Activated T-cell treated with anti-CD3 and anti-CD28 coated beads for 48 hours (primary cell): ENCODE measurements around the gene FAM186B.
"Not testable (repeated sequence)": the region's sequence is repeated elsewhere in the genome, so short reads cannot be mapped to it uniquely, and the experiment has no call there.

ENCODE experiments used
- DNase-seq: peaks from one replicate; pipeline ENCODE4 v3.0.0-alpha.2; 2020; ENCODE audit warnings: low read depth

Gene FAM186B

DNA sequence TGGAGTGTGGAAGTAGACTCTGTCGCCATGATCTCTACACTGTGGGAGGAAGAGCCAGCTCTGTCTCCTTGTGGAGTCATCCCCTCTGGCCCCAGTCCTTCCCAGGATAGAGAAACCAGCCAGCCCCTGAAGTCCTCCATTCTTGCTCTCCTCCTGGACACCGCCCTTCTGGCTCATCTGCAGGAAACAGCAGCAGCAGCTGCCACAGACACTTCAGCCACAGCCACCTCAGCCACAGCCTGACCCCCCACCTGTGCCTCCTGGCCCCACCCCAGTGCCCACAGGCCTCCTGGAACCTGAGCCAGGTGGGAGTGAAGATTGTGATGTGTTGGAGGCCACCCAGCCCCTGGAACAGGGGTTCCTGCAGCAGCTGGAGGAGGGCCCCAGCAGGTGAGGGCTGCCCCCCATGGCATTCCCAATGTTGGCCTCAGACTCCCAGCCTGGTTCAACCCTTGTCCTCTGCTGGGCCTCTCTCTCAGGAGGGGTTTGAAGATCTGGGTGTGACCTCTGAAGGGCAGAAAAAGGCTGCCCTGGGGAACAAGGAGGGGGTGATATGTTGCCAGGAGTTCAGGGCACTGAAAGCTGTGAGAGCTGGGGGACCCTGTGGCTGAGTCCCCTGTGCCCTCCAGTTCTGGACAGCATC lies 28.4 kb upstream of the FAM186B start:
- no peak for DNase-seq

DNA sequence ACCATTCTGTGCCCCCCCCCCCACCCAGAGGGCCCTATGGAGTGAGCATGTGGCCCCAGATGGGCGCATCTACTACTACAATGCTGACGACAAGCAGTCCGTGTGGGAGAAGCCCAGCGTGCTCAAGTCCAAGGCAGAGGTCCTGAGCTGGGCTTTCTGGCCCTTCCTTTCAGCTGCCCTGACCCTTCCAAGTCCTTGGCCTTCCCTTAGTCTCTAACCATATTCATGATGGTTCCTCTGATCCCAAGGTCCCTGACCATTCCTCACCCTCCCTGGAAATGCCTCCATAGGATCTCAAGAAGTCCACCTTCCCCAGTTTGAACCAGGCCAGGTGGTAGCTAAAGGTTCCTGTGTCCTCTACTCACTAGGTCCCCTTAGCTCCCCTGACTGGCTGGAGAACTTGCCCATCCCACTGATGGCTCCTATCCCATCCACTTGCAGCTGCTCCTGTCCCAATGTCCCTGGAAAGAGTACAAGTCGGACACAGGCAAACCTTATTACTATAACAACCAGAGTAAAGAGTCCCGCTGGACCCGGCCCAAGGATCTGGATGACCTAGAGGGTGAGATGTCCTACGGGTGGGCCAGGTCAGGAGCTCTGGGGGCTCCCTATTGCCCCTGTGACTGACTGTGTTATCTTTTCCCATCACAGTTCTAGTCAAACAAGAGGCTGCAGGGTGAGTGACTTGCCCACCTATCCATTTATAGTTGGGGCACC lies 27.7 kb upstream of the FAM186B start:
- no peak for DNase-seq

DNA sequence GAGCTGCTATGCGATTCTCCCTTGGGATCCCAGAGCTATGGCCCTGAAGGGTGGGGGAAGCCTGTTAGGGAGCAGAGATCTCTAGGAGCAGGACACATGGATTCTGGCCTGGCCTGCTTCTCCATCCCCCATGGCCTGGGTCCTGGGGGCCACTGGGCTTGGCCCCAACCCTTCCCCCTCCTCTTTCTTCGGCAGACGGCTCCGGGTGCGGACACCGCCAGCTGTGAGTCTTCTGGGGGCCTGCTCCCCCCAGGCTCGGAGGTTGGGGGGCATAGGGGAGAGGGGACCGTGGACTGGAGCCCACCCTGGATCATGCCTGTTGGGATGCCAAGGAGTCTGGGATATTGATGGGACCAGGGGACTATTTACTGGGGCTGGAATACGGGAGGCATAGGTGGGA lies 27.0 kb upstream of the FAM186B start:
- no peak for DNase-seq

DNA sequence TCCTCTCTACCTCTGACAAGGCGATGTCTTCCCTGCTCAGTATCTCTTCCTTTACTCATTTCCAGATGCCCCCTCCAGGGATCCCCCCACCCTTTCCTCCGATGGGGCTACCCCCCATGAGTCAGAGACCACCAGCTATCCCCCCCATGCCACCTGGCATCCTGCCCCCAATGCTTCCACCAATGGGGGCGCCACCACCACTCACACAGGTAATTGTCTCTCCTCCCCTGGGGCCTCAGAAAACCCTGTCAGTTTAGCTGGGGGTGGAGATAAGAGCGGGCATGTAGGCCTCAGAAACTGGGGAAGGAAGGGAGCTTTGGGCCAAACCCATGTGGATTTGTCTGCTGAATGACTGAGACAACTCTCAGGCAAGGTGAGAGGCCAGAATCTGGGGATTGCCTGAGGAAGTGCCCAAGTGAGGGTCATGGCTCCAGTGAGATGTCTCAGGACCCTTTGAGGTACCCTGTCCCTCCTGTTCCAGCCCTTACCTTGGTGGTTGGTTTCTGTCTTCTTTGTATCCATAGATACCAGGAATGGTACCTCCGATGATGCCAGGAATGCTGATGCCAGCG lies 26.0 kb upstream of the FAM186B start:
- no peak for DNase-seq

DNA sequence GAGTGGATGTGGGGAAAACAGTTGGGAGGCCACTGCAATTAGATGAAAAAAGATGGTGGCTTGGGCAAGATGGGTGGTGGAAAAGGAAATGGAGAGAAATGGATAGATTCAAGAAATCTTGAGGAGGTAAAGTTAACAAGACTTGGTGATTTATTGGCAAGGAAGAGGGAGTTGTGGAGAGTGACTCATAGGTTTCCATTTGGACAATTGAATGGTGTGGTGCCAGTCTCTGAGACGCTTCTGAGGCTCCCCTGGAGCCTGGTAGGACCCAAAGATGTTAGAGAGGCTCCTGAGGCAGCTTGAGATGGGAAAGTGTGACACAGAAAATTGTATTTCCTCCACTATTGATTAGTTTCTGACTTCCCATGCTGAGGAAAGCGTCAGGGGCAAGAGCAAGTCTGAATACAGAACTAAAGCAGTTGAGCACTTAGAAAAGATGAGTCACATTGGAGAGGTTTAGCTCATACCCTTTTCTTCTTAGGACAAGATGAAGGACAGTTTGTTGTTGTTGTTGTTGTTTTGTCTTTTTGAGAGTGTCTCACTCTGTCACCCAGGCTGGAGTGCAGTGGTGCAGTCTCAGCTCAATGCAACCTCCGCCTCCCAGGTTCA lies 22.4 kb upstream of the FAM186B start:
- no peak for DNase-seq

DNA sequence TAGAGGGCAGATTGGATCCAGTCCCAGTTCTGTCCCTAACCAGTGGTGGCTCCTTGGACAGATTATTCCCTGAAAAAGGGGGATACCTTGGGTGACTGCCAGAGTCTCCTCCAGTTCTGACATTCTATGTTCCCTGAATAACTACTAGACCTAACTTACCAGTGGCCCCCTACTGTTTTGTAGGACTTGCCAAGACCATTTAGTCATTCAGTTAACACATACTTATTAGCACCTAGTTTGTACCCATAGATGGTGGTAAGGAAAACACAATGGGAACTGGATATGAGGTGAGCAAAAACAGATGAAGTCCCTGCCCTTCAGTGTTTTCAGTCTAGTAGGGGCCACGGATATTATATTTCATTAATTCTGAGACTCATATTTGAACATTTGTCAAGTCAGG lies 21.4 kb upstream of the FAM186B start:
- DNase-seq, result no peak

DNA sequence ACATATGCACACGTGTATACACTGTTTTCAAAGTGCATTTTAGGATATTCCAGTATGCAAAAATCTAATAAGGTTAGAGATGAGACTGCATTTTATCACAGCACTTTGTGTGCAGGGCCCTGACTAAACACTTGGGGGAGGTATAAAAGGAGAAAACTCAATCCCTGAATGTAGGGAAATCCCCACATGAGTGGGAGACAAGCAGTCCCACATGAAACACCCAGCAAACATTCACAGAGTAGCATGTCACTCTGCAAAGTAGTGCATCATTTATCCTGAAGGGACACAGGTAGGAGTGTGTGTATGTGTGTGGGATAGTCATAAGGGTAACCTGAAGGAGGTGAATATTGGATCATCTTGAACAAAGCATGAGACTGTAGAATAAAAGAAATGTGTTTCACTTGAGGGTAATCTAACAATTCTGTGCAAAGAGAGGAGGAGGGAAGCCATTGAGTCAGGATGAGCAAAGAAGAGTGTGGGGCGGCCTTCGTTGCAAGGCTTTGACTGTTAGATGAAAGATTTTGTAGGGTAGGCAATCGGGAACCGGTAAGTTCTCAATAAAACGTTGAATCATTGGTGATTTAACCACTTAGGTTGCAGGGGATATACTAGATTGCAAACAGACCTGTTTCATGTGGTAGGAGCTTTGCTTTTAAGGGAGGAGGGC lies 20.9 kb upstream of the FAM186B start:
- DNase-seq, result no peak

DNA sequence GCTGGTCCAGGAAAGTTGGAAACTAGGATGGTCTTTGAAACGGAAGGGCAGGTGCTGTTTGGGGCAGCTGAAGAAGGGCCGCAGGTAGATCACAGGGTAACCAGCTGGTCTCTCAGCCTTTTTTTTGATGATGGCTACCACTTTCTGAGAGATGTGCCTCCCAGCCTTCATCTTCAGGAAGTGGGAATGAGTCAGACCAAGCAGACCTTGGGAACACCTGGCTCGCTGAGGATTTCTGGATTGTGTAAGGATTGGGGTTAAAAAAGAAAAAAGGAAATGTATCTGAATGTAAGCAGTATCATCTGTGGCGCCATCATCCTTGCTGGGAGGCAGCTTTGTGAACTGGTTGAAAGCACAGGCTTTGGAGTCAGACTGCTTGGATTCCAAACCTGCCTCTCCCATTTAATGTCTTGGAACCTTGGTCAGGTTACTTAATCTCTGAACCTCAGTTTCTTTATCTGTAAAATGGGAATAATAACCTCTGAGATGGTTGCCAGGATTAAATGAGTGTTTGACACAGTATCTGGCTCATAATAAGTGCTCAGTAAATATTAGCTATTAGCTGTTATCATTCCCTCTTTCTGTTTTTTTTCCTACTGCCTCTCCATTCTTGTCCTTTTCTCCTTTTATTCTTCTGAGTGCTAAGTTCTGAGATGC lies 19.6 kb upstream of the FAM186B start:
- no peak for DNase-seq

DNA sequence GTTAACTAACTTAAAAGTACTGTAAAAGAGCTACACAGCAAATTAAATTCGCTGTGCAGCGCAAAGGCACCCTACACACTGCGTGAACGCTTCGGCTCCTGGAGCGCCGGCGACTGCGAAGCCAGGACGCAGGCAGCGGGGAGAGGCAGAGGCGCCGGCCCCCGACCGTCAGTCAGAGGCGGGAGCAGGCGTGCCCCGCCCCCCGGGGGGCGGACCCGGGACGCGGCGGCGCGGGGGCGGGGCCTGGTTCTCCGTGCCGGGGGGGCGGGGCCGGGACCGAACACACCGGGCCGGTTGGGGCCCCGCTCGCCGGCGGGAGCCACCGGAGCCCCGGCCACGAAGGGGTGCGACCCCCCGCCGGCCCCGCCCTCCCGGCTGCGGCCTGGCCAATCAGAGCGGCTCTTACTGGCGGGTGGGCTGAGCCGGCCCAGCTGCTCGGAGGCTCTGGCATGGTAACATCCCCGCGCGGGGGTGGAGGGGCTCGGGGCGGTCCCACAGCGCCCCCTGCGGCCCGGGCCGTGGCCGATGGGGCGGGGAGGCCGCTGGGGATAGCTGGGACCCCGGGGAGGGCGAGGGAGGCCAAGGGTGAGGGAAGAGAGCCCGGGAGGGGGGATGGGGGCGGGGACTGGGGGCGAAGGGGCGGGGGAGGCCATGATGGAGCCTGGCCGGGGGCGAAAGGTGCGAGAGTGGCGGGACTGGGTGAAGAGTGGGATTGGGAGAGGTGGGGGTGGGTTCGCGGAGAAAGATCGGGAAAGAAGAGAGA lies 17.9 kb upstream of the FAM186B start, which contains the start of gene PRPF40B:
PRPF40B (plus strand) TSS at position 420 of the 763 bp plus-strand sequence; CDS start at position 450, 30 bp downstream.
- DNase-seq, result peak; percentile 85

DNA sequence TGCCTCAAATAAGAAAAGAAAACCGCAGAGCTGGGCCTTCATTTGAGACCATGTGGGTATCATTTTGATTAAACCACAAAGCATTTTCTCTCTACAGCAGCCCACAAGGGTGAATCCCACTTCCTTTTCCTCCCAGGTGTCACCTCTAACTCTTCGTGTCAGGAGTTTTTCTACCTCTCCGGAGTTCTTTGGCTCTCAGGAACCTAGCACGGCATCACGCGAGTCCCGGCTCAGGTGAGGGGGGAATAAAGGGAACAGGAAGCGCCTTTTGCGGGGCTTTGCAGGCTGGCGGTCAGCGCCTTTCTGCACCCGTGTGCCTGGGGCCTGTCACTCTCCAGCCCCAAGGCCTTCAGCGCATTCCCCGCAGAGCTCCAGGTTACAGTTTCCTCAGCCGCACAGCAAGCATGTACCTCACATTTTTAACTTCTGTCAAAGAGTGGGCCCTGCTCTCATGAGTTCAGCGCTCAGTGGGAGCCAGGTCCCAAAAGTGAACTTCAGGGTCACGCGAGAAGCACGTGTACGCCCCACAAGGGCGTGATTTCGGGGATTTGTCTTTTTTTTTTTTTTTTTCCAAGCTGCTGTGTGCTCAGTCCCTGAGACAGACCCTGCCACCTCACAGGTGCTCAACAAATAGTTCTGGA lies 17.2 kb upstream of the FAM186B start:
- DNase-seq, result no peak

DNA sequence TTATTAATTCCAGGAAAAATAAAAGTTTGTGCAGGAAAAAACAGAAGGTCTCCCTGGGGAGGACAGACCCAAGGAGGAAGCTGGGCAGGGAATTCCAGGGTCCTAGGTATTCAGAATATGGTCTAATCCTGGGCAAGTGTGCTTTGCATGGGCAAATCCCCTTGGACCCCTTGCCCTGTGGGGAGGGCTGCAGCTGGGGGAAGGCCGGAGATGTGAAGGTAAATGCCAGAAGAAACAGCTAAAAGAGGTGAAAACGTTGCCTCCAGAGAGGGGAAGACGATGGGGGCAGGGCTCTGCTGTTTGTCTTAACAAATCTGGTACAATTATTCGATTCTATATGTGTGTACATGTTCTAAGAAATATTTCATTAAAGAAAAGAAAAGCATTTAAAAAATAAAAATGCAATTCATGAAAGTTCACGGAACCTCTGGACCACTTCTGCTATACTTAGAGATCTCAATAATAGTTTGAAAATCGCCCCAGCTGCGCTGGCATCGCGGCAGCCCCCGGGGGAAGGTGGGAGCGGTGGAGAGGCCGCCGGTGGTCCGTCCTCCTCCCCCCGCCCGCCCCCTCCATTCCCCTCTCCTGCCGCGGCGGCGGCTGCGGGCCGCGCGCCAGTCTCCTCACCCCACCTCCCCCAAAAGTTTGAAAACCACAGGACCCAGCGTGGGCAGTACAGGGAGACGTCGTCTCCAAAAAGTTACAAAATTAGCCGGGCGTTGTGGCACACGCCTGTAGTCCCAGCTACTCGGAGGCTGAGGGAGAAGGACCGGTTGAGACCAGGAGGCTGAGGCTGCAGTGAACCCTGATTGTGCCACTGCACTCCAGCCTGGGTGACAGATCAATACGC lies 16.4 kb upstream of the FAM186B start:
- no peak for DNase-seq

DNA sequence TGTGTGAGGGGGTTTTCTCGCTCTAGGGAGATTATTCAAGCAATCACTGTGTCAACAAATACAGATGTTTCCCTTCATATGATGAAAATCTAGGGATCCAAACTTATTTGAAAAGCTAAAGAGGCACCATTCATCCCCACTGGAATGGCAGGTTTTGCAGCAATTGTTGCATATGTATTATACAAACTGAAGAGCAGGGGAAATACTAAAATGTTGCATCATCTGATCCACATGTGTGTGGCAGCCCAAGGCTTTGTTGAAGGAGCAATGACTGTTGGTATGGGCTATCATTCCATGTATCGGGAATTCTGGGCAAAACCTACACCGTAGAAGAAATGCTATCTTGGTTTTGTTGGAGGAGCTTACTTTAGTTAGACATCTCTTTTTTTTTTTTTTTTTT lies 13.8 kb upstream of the FAM186B start:
- no peak for DNase-seq

DNA sequence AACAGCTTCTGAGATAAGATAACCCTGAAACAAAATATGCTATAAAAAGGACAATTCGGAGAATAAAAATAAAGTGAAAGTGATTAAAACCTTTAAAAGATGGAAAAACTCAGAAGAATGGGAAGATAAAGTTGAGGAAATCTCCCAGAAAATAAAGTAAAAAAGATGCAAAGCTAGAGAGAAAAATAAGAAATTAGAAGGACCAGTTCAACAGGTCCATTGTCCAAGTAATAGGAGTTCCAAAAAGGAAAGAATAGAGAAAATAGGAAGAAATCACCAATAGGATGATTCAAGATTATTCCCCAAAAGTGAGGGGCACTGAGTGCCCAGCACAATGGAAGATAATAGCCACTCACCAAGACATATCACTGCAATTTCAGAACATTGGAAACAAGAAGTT lies 13.1 kb upstream of the FAM186B start:
- DNase-seq, result no peak

DNA sequence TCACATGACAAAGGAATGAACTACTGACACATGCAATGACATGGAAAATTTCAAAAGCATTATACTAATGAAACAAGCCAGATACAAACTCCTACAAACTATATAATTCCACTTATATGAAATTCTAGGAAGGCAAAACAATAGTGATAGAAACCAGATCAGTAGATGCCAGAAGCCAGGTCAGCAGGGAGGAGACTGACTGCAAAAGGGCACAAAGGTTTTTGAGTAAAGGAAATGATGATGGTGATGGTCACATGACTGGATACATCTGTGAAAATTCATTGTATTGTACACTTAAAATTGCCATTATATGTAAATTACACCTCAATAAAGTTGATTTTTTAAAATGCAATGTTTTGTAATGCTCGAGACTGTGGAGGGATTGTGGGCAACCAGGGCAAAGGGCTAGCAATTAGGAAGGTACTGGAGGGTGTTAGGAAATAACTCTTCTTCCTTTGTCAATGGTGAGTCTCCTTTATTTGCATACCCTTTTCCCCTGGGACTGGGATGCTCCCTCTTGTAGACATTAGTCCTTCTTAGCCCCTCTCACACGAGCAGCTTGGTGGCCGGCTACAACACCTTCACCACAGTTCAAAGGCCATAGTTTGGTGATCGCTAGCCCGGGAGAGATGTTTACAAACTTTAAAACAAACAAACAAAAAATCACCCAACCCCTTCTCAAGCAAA lies 11.2 kb upstream of the FAM186B start:
- DNase-seq, result no peak

DNA sequence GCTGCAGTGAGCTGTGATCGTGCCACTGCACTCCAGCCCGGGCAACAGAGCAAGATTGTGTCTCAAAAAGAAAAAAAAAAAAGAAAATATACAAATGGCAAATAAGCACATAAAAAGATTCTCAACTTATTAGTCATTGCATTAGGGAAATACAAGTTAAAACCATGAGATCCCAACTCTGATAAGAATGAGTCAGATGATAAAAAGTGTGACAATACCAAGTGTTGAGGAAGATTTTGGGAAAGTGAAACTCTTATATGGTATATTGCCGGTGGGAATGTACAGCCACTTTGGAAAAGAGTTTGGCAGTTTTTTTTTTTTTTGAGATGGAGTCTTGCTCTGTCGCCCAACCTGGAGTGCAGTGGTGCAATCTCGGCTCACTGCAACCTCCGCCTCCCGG lies 10.3 kb upstream of the FAM186B start:
- DNase-seq, result no peak

DNA sequence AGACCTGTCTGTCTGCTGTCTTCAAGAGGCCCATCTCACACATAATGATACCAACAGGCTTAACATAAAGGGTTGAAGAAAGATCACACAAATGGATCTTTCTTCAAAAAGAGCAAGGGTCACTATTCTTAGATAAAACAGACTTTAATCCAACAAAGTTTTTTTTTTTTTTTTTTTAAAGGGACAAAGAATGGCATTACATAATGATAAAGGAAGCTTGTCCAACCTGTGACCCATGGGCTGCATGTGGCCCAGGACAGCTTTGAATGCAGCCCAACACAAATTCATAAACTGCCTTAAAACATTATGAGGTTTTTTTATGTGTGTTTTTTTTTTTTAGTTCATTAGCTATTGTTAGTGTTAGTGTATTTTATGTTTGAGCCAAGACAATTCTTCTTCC lies 6.8 kb upstream of the FAM186B start:
- no peak for DNase-seq

DNA sequence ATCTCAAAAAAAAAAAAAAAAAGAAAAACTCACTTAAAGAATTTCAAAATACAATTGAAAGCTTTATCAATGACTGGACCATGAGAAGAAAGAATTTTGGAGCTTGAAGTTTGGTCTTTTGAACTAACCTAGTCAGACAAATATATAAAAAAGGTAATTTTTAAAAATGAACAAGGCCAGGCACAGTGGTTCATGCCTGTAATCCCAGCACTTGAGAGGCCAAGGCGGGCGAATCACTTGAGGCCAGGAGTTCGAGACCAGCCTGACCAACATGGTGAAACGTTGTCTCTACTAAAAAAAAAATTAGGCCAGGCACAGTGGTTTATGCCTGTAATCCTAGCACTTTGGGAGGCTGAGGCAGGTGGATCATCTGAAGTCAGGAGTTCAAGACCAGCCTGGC lies 5.3 kb upstream of the FAM186B start:
- not testable (repeated sequence) for DNase-seq

DNA sequence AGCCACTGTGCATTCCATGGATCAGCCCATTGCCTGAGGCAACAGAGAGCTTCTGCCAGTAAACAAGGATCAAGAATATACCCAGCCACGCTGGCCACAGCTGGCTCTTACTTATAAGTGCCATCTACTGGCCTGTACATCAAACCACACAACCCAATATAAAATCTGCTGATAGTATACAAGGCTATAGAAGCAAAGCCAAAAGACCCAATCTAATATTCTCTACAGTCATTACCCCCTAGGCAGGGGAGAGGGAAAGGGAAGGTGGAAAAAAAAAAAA lies 4.4 kb upstream of the FAM186B start:
- no peak for DNase-seq

DNA sequence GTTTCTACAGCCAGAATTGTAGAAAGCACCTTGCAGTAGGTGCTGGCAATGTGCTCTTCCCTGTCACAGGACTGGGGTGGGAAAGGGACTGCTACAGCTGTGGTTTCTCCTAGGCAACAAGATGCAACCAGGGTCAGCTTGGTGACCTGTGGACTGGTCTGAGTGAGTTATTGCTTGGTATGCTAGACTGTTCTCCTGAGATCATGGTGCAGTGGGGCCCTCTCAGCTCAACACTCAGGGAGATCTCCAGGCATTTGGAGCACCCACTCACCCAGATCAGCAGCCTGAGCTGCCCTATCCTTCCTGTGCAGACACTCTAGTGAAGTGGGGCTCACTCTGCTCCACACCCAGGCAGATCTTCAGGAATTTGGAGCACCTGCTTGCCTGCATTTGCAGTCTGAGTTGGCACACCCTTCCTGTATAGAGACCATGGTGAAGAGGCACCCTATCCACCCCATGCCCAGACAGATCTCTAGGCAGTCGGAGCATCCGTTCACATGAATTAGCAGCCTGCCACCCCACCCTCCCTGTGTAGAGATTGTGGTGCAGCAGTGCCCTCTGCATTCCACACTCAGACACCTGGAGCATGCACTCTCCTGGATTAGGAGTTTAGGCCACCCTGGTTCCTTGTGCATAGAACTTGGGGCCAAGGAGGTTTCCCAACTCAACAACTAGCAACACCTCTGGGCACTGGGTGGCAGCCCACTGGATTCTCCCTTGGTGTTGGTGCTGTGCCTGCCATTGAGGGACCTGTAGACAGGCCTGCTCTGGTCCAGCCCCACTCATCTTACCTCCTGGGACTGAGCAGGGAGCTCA lies 3.8 kb upstream of the FAM186B start:
- no peak for DNase-seq
